ENCODE measurements around the gene UNC5B.

UNC5B gene

GRCh38 chr10:71247804-71248203 lies 35.4 kb downstream of the UNC5B start:
- no peak for DNase-seq (ENCODE audit: low read depth in 1 of 2, low spot score in 1 of 2)
- H3K4me3 ChIP-seq (replicated peaks; ENCODE audit: insufficient read depth, low read length), result no peak overlapping the region
- H3K27ac ChIP-seq (replicated peaks), result peak overlapping the region; percentile 78
- TF ChIP-seq CTCF (IDR thresholded peaks at IDR 0.05; ENCODE audit: insufficient read depth, low read length) (no peak), REST (IDR thresholded peaks at IDR 0.05; ENCODE audit: insufficient replicate concordance, low read depth) (no peak), POLR2AphosphoS5 (IDR thresholded peaks at IDR 0.05; ENCODE audit: low read depth) (no peak), GABPA (IDR thresholded peaks at IDR 0.05; ENCODE audit: low read depth) (no peak), SPI1 (IDR thresholded peaks at IDR 0.05; ENCODE audit: borderline replicate concordance, low read depth) (no peak)
- H3K27me3 ChIP-seq (ENCODE audit: insufficient read depth, poor library complexity, severe bottlenecking), result no peaks in the 10 kb centered on the region

GRCh38 chr10:71248210-71248609 lies 35.8 kb downstream of the UNC5B start:
- Histone ChIP-seq H3K27ac (replicated peaks) (peak overlapping the region; percentile 78), H3K4me3 (replicated peaks; ENCODE audit: insufficient read depth, low read length) (no peak overlapping the region), H3K27me3 (ENCODE audit: insufficient read depth, poor library complexity, severe bottlenecking) (no peaks in the 10 kb centered on the region)
- no peak for TF ChIP-seq REST (IDR thresholded peaks at IDR 0.05; ENCODE audit: insufficient replicate concordance, low read depth)
- TF ChIP-seq SPI1 (IDR thresholded peaks at IDR 0.05; ENCODE audit: borderline replicate concordance, low read depth), result peak; percentile 33; the same call in 1 of the 2 replicates
- DNase-seq (ENCODE audit: low read depth in 1 of 2, low spot score in 1 of 2), result no peak

GRCh38 chr10:71249996-71250395 lies 37.6 kb downstream of the UNC5B start:
- no peak overlapping the region for H3K4me3 ChIP-seq (replicated peaks; ENCODE audit: insufficient read depth, low read length)
- H3K27me3 ChIP-seq (ENCODE audit: insufficient read depth, poor library complexity, severe bottlenecking), result no peaks in the 10 kb centered on the region
- DNase-seq (ENCODE audit: low read depth in 1 of 2, low spot score in 1 of 2), result no peak
- peak overlapping the region; percentile 78 for H3K27ac ChIP-seq (replicated peaks)
- TF ChIP-seq POLR2AphosphoS5 (IDR thresholded peaks at IDR 0.05; ENCODE audit: low read depth), result no peak
- TF ChIP-seq REST (IDR thresholded peaks at IDR 0.05; ENCODE audit: insufficient replicate concordance, low read depth), result no peak
- no peak for TF ChIP-seq GABPA (IDR thresholded peaks at IDR 0.05; ENCODE audit: low read depth)
- no peak for TF ChIP-seq CTCF (IDR thresholded peaks at IDR 0.05; ENCODE audit: insufficient read depth, low read length)

GRCh38 chr10:71250405-71250804 lies 38.0 kb downstream of the UNC5B start:
- TF ChIP-seq POLR2AphosphoS5 (IDR thresholded peaks at IDR 0.05; ENCODE audit: low read depth), result peak; percentile 88
- TF ChIP-seq CTCF (IDR thresholded peaks at IDR 0.05; ENCODE audit: insufficient read depth, low read length), result no peak
- peak; percentile 56; the same call in 1 of the 2 replicates for TF ChIP-seq SPI1 (IDR thresholded peaks at IDR 0.05; ENCODE audit: borderline replicate concordance, low read depth)
- Histone ChIP-seq H3K27ac (replicated peaks) (peak overlapping the region; percentile 78), H3K4me3 (replicated peaks; ENCODE audit: insufficient read depth, low read length) (no peak overlapping the region), H3K27me3 (ENCODE audit: insufficient read depth, poor library complexity, severe bottlenecking) (no peaks in the 10 kb centered on the region)
- DNase-seq (ENCODE audit: low read depth in 1 of 2, low spot score in 1 of 2), result peak in 1 of 2 experiments; percentile 79
